Fibroblast of lung (primary cell): Measurements from ENCODE around the gene ARHGAP36. TPM values are rescaled to one million over a fixed set of nuclear protein-coding genes. Genes with fewer than 3 reads are reported as not detected.

Source experiments
- DNase-seq, 2 donors: peaks; one replicate each; pipeline versions ENCODE4 v3.0.0 to v3.0.0-alpha.2; 2010; ENCODE audit warnings: low read depth in 2 of 2
- H2AFZ ChIP-seq: 2 replicates; pipeline ENCODE4 v1.5.1; 2012; ENCODE audit warnings: low read length, control low read depth, inconsistent platforms
- H3K27ac ChIP-seq: 2 replicates; pipeline ENCODE4 v1.5.1; 2011; ENCODE audit warnings: low read length, control low read depth; ENCODE audit not compliant: insufficient read depth
- H3K27me3 ChIP-seq: 2 replicates; pipeline ENCODE4 v1.5.1; 2011; ENCODE audit warnings: mild to moderate bottlenecking, low read length; ENCODE audit not compliant: control insufficient read depth, insufficient read depth
- H3K36me3 ChIP-seq: 2 replicates; pipeline ENCODE4 v1.5.1; 2011; ENCODE audit warnings: low read length; ENCODE audit not compliant: control insufficient read depth, insufficient read depth
- H3K4me1 ChIP-seq: 2 replicates; pipeline ENCODE4 v1.5.1; 2011; ENCODE audit warnings: low read length; ENCODE audit not compliant: control insufficient read depth, insufficient read depth; ENCODE audit errors: extremely low read depth
- H3K4me2 ChIP-seq: 2 replicates; pipeline ENCODE4 v1.5.1; 2011; ENCODE audit warnings: low read length, control low read depth; ENCODE audit not compliant: insufficient read depth; ENCODE audit errors: extremely low read depth
- H3K4me3 ChIP-seq, 4 experiments: fragments of 200-600 bp in 1 of 4; sonication (generic) in 1 of 4; replicated peaks in 1 of 4; 2 replicates each; pipeline ENCODE4 v1.5.1; 2011 to 2016; ENCODE audit warnings: low read length in 4 of 4, low read depth in 3 of 4, mild to moderate bottlenecking in 3 of 4, control low read depth in 2 of 4, inconsistent platforms in 1 of 4, mixed read lengths in 1 of 4; ENCODE audit not compliant: insufficient read depth in 1 of 4; ENCODE audit errors: control extremely low read depth in 1 of 4
- H3K79me2 ChIP-seq: 2 replicates; pipeline ENCODE4 v1.5.1; 2012; ENCODE audit warnings: mild to moderate bottlenecking, low read length, inconsistent platforms; ENCODE audit not compliant: control insufficient read depth, insufficient read depth
- H3K9ac ChIP-seq: 2 replicates; pipeline ENCODE4 v1.5.1; 2011; ENCODE audit warnings: mild to moderate bottlenecking, low read length, control low read depth; ENCODE audit not compliant: insufficient read depth
- H3K9me3 ChIP-seq: 2 replicates; pipeline ENCODE4 v1.5.1; 2012; ENCODE audit warnings: low read depth, low read length; ENCODE audit not compliant: control insufficient read depth, insufficient read depth
- H4K20me1 ChIP-seq: 2 replicates; pipeline ENCODE4 v1.5.1; 2011; ENCODE audit warnings: low read length; ENCODE audit not compliant: control insufficient read depth, insufficient read depth; ENCODE audit errors: extremely low read depth
- CTCF ChIP-seq, 2 donors: IDR thresholded peaks in 1 of 2; conservative IDR thresholded peaks in 1 of 2; 1 replicate in 1 of 2; 2 replicates in 1 of 2; pipeline ENCODE4 v1.5.1; 2011 to 2012; ENCODE audit warnings: low read length in 2 of 2, control low read depth in 1 of 2, inconsistent platforms in 1 of 2, low read depth in 1 of 2, mild to moderate bottlenecking in 1 of 2
- EZH2 ChIP-seq: IDR thresholded peaks from 2 replicates; pipeline ENCODE4 v1.5.1; 2012; ENCODE audit warnings: low read length, control low read depth, mild to moderate bottlenecking; ENCODE audit errors: missing control alignments
- polyA plus RNA-seq, 2 donors: library from polyadenylated mRNA; depleted of rRNA in 1 of 2; stranded (reverse) in 1 of 2; unstranded in 1 of 2; fragments of >200 nt; gene quantifications; 2 replicates each; pipeline ENCODE4 v1.2.1, GENCODE V29; 2011 to 2012; ENCODE audit warnings: missing spikeins in 1 of 2
- total RNA-seq: library from RNA; depleted of rRNA; stranded (reverse); fragments of >200 nt; gene quantifications from 2 replicates; pipeline ENCODE4 v1.2.1, GENCODE V29; 2014

Gene ARHGAP36
- total and polyA plus RNA-seq, 2 donors (not counting 1 experiment from before 2014, with no cell fraction given), result not detected

- no peaks in the 10 kb centered on the region for H3K27me3 ChIP-seq
- no peak overlapping the region for H3K4me2 ChIP-seq
- no peak for DNase-seq
- no peaks in the 10 kb centered on the region for H3K4me1 ChIP-seq
- H3K27ac ChIP-seq, result no peak overlapping the region
- H4K20me1 ChIP-seq, result no peaks in the 10 kb centered on the region
- H3K36me3 ChIP-seq, result no peaks in the 10 kb centered on the region
- TF ChIP-seq EZH2, result no peak
- no peak for TF ChIP-seq CTCF (conservative IDR thresholded peaks at IDR 0.05 in 1 of 2, IDR thresholded peaks at IDR 0.05 in 1 of 2; ENCODE audit: low read depth in 1 of 2, low read length in 2 of 2)
- H3K9ac ChIP-seq, result no peak overlapping the region
- H2AFZ ChIP-seq, result no peak overlapping the region
- no peaks in the 10 kb centered on the region for H3K79me2 ChIP-seq
- no peaks in the 10 kb centered on the region for H3K9me3 ChIP-seq
- no peak overlapping the region for H3K4me3 ChIP-seq
Measured at GRCh38 chrX:131047180-131047579, 11.0 kb upstream of the ARHGAP36 start.

DNA sequence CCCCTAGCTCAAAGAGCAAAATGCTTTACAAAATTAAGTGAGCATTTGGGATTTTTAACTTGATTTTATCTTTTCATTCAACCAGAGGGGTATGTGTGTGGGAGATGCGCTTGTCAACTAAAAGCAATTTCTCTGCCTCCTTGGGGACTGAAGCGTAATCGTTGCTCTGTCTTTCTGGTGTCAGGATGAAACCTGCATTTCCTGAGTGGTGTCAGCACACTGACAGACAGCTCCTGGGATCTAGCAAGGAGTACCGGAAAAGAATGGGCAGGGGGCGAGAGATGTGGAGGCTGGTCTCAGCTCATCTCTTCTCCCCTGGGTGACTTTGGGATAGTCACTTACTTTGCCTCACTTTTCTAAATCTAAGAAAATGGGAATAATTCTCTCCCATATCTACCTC, 5.1 kb upstream of the ARHGAP36 start:
- TF ChIP-seq EZH2 (no peak), CTCF (conservative IDR thresholded peaks at IDR 0.05 in 1 of 2, IDR thresholded peaks at IDR 0.05 in 1 of 2; ENCODE audit: low read depth in 1 of 2, low read length in 2 of 2) (no peak)
- H3K36me3 ChIP-seq, result no peaks in the 10 kb centered on the region
- DNase-seq, result no peak
- no peaks in the 10 kb centered on the region for H3K4me1 ChIP-seq
- no peaks in the 10 kb centered on the region for H3K79me2 ChIP-seq
- H3K4me2 ChIP-seq, result no peak overlapping the region
- H3K4me3 ChIP-seq, result no peak overlapping the region
- no peaks in the 10 kb centered on the region for H3K27me3 ChIP-seq
- H3K9me3 ChIP-seq, result no peaks in the 10 kb centered on the region
- no peak overlapping the region for H3K27ac ChIP-seq
- H4K20me1 ChIP-seq, result no peaks in the 10 kb centered on the region
- no peak overlapping the region for H2AFZ ChIP-seq
- no peak overlapping the region for H3K9ac ChIP-seq

- Histone ChIP-seq H3K79me2 (no peaks in the 10 kb centered on the region), H3K4me1 (no peaks in the 10 kb centered on the region), H3K9ac (no peak overlapping the region), H3K9me3 (no peaks in the 10 kb centered on the region), H4K20me1 (no peaks in the 10 kb centered on the region), H2AFZ (no peak overlapping the region), H3K36me3 (no peaks in the 10 kb centered on the region), H3K4me2 (no peak overlapping the region), H3K27ac (no peak overlapping the region), H3K4me3 (no peak overlapping the region), H3K27me3 (no peaks in the 10 kb centered on the region)
- DNase-seq, result no peak
- TF ChIP-seq EZH2, result no peak
- no peak for TF ChIP-seq CTCF (conservative IDR thresholded peaks at IDR 0.05 in 1 of 2, IDR thresholded peaks at IDR 0.05 in 1 of 2; ENCODE audit: low read depth in 1 of 2, low read length in 2 of 2)
Measured at GRCh38 chrX:131054906-131055305, 3.2 kb upstream of the ARHGAP36 start.
